BJ (cell line): ENCODE results near the gene ADGRF3. TPM values are rescaled to one million over a fixed set of nuclear protein-coding genes. Genes with fewer than 3 reads are reported as not detected.
A peak's percentile ranks its signal among the peaks of the same experiment; 100 is the strongest.

Source experiments
- CTCF ChIA-PET: fragments of 350-600 bp; formaldehyde crosslinking; extraction: SDS; loops from one replicate; lab custom pipeline; 2021; ENCODE audit warnings: antibody characterized with exemption, inconsistent platforms; lab: Yijun Ruan, JAX
- POLR2A ChIA-PET: fragments of 300-600 bp; sonication (Branson Sonifier 250); formaldehyde crosslinking; extraction: SDS; loops from one replicate; lab custom pipeline; 2021; ENCODE audit warnings: antibody characterized with exemption; lab: Charles Lee
- DNase-seq: peaks from one replicate; pipeline ENCODE4 v3.0.0-alpha.2; 2011; ENCODE audit warnings: low read depth
- H3K27me3 ChIP-seq: 2 replicates; pipeline ENCODE4 v1.6.0; 2011; ENCODE audit warnings: low read length; ENCODE audit not compliant: control insufficient read depth, insufficient read depth
- H3K36me3 ChIP-seq: 2 replicates; pipeline ENCODE4 v1.5.1; 2011; ENCODE audit warnings: low read length; ENCODE audit not compliant: control insufficient read depth, insufficient read depth
- H3K4me3 ChIP-seq: 2 replicates; pipeline ENCODE4 v1.5.1; 2011; ENCODE audit warnings: low read depth, mild to moderate bottlenecking, control low read depth, low read length
- polyA plus RNA-seq: library from polyadenylated mRNA; depleted of rRNA; stranded (reverse); fragments of >200 nt; gene quantifications from 2 replicates; pipeline ENCODE4 v1.2.3, GENCODE V29; 2011
- TF ChIP-seq, protein P1 (sequence below): IDR thresholded peaks from 2 replicates; pipeline ENCODE4 v1.5.1; 2011; ENCODE audit warnings: low read depth, mild to moderate bottlenecking, control low read depth, inconsistent platforms, low read length, moderate library complexity; ENCODE audit not compliant: insufficient read depth

Gene ADGRF3
- polyA plus RNA-seq, 1 experiment = 0.12 TPM

DNA sequence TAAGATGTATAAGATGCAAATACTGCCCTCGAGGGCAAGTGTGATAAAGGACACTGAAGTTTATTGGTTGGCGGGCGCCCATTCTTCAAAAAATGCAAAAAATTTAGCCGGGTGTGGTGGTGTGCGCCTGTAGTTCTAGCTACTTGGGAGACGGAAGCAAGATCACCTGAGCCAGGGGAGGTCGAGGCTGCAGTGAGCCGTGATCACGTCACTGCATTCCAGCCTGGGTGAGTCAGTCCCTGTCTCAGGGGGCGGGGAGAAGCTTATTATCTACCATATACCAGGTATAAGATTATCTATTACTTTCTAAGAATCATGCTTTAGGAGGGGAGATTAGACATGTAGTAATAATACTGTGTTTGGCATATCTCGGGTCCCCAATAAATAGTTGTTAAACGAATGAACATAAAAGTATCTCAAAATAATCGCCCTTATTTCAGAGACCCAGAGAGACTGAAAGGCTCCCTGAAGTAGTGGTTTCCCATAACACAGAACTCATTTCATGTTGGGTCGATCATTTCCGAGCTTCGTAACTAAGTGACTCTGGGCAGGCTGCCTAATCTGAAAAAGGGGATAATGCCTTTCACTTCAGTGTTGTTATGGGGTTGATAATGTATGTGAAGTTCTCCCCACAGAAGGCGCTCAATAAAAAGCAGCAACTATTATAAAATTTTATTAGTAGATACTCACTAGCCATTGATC is 1.9 kb downstream of the ADGRF3 start:
- H3K36me3 ChIP-seq = no peaks in the 10 kb centered on the region
- ChIA-PET CTCF (interaction anchor here (0.6 to 1.1 kb wide), 2 partner anchors 96 to 166 kb away, joined by 3 read pairs; no protein-coding TSS in a partner anchor), POLR2A (no interaction called here)
- DNase-seq = no peak
- TF ChIP-seq, protein P1, sequence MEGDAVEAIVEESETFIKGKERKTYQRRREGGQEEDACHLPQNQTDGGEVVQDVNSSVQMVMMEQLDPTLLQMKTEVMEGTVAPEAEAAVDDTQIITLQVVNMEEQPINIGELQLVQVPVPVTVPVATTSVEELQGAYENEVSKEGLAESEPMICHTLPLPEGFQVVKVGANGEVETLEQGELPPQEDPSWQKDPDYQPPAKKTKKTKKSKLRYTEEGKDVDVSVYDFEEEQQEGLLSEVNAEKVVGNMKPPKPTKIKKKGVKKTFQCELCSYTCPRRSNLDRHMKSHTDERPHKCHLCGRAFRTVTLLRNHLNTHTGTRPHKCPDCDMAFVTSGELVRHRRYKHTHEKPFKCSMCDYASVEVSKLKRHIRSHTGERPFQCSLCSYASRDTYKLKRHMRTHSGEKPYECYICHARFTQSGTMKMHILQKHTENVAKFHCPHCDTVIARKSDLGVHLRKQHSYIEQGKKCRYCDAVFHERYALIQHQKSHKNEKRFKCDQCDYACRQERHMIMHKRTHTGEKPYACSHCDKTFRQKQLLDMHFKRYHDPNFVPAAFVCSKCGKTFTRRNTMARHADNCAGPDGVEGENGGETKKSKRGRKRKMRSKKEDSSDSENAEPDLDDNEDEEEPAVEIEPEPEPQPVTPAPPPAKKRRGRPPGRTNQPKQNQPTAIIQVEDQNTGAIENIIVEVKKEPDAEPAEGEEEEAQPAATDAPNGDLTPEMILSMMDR = no peak
- H3K27me3 ChIP-seq = no peaks in the 10 kb centered on the region
- peak overlapping the region; percentile 64 for H3K4me3 ChIP-seq

DNA sequence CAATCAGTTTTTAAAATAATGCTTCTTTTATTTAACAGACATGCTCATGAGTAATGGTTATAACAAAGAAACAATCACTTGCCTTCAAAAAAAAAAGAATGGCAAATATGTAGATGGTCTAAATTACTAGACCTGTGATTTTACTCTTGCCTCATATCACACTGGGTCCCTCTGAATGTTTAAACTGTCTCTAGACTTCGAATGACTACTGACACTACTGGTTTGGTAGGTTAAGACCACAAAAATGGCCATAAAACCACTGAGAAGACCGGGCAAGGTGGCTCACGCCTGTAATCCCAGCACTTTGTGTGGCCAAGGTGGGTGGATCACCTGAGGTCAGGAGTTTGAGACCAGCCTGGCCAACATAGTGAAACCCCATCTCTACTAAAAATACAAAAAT is 5.8 kb downstream of the ADGRF3 start:
- ChIA-PET POLR2A (no interaction called here), CTCF (no interaction called here)
- TF ChIP-seq, protein P1 = no peak
- DNase-seq = no peak
- no peaks in the 10 kb centered on the region for H3K27me3 ChIP-seq
- H3K36me3 ChIP-seq = no peaks in the 10 kb centered on the region
- no peak overlapping the region for H3K4me3 ChIP-seq

GRCh38 chr2:26337298-26337697 is 9.3 kb downstream of the ADGRF3 start:
- CTCF ChIA-PET = interaction anchor here (1.0 to 1.4 kb wide), 2 partner anchors 9 to 241 kb away, joined by 3 read pairs; partner anchors contain the start of genes ADGRF3 and SELENOI
- H3K4me3 ChIP-seq = no peak overlapping the region
- POLR2A ChIA-PET = interaction anchor here (0.6 kb wide), 1 partner anchor 13 kb away, joined by 15 read pairs; no protein-coding TSS in a partner anchor
- TF ChIP-seq, protein P1 = no peak
- no peaks in the 10 kb centered on the region for H3K36me3 ChIP-seq
- no peak for DNase-seq
- no peaks in the 10 kb centered on the region for H3K27me3 ChIP-seq

DNA sequence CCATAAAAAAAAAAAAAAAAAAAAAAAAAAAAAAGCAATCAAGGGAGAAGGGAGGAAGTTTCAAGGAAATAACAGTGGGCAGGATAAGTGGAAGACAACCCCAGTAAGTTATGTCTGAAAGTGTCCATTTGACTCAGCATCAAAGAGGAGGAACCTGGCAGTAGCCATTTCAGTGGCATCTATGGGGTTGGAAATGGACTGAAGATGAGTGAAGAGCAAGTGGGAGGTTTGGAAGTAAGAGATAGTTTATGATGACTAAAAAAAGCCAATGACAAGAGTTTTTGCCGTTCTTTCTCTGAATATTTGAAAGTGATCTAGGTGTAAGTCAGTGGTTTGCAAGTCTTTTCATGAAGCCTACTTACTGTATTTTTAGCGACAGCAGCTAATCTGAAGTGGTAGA is 9.9 kb downstream of the ADGRF3 start:
- ChIA-PET CTCF (no interaction called here), POLR2A (no interaction called here)
- TF ChIP-seq, protein P1 = no peak
- Histone ChIP-seq H3K4me3 (no peak overlapping the region), H3K36me3 (no peaks in the 10 kb centered on the region), H3K27me3 (no peaks in the 10 kb centered on the region)
- no peak for DNase-seq

DNA sequence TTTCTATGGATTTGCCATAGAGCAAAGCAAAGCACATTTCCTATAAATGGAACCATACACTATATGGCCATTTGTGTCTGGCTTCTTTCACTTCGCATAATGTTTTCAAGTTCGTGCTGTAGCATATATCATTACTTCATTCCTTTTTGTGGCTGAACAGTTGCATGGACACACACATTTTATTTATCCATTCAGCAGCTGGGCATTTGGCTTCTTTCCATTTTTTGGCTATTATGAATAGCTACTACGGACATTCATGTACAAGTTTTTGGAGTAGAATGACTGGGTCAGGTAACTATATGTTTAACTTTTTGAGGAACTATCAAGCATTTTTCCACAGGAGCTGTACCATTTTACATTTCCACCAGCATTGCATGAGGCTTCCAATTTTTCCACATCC is 11.4 kb downstream of the ADGRF3 start:
- Histone ChIP-seq H3K4me3 (no peak overlapping the region), H3K27me3 (no peaks in the 10 kb centered on the region), H3K36me3 (no peaks in the 10 kb centered on the region)
- no peak for DNase-seq
- TF ChIP-seq, protein P1 = no peak
- POLR2A ChIA-PET = no interaction called here
- CTCF ChIA-PET = no interaction called here
